ENCODE measurements around the gene UGT1A3.

DNA sequence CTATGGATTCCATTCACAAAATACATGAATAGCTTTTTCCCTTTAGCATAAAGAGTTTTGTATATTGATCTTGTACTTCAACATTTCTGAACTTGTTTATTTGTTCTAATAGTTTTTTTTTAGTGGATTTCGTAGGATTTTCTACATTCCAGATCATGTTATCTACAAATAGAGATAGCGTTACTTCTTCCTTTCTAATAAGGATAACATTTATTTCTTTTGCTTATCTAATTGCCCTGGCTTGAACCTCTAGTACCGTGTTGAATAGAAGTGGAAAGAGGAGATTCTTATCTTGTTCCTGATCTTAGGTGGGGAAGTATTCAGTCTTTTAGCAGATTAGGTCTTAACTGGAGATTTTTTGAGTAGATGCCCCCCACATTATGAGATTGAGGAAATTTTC lies 26.6 kb upstream of the UGT1A3 start:
- no peak for TF ChIP-seq POLR2A (IDR thresholded peaks at IDR 0.05)
- TF ChIP-seq, protein P1, sequence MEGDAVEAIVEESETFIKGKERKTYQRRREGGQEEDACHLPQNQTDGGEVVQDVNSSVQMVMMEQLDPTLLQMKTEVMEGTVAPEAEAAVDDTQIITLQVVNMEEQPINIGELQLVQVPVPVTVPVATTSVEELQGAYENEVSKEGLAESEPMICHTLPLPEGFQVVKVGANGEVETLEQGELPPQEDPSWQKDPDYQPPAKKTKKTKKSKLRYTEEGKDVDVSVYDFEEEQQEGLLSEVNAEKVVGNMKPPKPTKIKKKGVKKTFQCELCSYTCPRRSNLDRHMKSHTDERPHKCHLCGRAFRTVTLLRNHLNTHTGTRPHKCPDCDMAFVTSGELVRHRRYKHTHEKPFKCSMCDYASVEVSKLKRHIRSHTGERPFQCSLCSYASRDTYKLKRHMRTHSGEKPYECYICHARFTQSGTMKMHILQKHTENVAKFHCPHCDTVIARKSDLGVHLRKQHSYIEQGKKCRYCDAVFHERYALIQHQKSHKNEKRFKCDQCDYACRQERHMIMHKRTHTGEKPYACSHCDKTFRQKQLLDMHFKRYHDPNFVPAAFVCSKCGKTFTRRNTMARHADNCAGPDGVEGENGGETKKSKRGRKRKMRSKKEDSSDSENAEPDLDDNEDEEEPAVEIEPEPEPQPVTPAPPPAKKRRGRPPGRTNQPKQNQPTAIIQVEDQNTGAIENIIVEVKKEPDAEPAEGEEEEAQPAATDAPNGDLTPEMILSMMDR (IDR thresholded peaks at IDR 0.05), result no peak

All from thyroid gland (tissue), 4 donors.